ENCODE data around the gene NTN4.
A peak's percentile ranks its signal among the peaks of the same experiment; 100 is the strongest.
"Not testable (repeated sequence)": the region's sequence is repeated elsewhere in the genome, so short reads cannot be mapped to it uniquely, and the experiment has no call there.

The NTN4 gene

DNA sequence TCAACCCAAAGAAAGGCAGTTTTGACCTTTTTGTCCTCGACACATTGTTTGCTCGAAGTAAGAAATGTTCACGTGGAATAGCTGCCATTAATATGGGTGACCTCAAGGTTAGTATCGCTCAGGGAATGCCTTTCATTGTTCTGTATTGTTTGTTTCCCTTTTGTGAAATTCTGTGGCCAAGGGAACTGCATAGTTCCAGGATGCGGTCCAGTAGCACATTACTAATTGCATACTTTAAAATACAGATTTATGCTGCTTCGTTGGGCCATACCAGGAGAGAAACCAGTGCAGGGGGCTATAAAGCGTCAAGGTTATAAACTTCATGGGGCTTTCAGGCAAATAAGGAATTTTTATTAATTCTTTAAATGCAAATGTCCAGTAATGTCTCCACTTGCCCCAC is 166.0 kb downstream of the NTN4 start:
- no peak for DNase-seq (ENCODE audit: low read depth, low spot score)

DNA sequence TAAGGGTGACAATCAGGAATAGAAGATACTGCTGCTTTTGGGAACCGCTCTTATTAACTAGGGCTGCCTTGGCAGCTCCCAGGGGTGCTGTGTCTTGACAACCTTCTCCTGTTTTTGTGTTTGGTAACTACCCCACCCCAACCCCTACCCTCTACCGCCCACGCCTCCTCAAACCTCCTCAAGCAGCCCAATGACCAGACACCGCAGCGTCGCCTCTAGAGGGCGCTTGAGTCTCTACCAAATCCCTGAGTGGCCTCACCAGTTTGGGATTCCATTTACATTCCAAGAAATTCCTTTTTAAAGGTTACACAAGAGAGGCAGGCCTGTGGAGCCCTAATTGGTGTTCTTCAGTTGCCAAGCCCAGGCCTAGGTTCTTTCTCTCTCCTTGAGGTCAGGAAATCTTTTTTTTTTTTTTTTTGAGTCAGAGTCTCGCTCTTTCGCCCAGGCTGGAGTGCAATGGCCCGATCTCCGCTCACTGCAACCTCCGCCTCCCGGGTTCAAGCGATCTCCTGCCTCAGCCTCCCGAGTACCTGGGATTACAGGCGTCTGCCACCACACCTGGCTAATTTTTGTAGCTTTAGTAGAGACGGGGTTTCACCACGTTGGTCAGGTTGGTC is 166.9 kb downstream of the NTN4 start:
- DNase-seq (ENCODE audit: low read depth, low spot score): peak; percentile 98

DNA sequence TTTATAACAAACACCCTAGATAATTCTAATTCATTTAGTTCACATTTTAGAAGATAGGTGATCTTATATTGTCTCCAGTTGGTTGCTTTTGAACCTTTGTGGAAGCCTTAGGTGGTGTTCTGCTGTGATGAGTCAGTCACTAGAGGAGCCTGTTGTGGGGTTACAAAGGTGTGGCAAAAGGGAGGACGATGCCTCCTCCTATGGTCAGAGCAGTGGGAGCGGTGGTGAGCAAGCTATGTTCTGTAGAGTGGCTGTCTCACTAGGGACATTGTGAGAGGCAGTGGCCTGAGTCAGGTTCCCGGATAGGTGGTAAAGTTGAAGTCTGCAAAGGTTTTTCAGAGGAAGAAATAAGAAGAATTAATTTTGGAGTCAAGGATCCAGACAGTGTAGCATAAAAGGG is 167.7 kb downstream of the NTN4 start:
- DNase-seq (ENCODE audit: low read depth, low spot score): no peak

DNA sequence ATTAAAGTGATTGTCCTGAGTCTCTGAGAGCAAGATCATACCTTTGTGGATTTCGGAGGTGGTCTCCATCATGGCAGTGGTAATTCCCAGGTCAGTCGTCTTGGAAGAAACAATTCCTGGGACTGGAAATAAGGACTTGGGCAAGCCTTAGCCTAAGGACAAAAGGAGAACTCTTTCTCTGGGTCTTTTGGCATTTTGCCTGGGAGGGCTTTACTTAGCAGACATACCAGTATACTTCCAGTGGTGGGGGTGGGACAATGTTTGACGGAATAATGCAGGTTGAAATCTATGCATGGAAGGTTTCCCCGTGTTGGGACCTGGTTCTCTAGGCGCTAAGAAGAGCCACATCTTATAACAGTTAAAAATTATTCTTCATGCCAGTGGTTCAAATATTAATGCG is 168.8 kb downstream of the NTN4 start:
- DNase-seq (ENCODE audit: low read depth, low spot score): no peak

DNA sequence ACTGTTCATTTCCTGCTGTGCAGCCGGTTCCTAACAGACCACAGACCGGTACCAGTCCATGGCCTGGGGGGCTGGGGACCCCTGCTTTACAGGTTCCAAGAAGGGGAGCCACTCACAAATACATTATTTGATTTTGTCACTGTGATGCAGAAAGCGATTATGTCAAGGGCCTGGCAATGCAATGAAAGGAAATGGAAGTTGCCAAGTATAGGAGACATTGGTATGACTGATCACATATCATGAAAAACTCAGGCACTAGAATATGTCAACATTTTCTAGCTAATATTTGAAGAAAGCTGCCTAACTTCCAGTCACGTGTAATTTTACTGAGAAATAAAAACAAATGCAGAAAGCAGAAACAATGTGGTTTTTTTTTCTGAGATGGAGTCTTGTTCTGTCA is 170.4 kb downstream of the NTN4 start:
- no peak for DNase-seq (ENCODE audit: low read depth, low spot score)

DNA sequence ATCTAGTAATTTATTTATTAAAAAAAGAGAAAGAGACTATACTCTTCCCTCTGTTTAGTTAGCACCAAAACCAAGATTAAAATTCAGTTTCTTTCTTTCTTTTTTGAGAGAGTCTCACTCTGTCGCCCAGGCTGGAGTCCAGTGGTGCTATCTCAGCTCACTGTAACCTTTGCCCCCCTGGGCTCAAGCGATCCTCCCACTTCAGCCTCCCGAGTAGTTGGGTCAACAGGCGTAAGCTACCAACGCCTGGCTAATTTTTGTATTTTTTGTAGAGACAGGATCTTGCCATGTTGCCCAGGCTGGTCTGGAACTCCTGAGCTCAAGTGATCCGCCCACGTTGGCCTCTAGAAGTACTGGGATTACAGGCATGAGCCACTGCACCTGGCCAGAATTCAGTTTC is 174.1 kb downstream of the NTN4 start:
- not testable (repeated sequence) for DNase-seq (ENCODE audit: low read depth, low spot score)

DNA sequence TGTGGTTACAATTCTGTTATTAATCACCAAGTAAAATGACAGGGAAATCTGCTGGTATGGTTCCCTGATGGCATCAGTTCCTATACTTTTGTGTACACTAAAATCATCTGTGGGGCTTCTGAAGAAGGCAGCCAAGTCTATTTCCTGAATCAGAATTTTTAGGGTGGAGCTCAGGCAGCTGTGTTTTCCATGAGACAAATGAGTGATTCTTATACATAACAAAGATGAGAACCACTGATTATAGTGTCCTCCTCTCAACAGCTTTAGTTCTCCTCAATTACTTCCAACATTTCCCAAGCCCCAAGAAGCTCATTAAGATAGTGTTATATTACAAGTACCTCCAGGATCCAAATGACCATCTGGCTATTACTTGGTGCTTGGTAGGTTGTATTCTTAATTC is 174.8 kb downstream of the NTN4 start:
- DNase-seq (ENCODE audit: low read depth, low spot score): no peak

DNA sequence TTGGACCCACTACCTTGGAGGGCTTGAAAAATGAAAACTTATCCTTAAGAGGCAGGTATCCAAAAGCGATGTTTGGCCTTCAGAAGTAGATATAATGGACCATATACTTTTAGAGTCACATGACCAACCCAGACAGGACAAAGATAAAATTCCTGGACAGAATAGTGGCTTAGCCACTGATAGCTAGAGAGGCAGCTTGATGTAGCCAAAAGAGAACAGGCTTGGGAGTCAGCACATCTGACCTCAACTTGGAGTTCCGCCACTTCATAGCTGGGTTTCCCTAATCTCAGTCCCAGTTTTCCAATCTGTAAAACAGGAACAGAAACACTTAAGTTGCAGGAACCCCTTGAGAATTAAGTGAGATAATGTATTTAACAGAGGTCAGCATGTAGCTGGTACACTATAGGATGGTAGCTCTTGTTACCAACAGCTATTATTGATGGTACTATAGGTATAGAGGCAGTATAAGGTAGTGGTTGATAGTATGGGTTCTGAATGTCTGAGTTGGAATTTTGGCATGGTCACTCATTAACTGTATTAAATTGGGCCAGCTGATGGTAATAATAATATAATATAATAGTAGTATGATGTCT is 176.1 kb downstream of the NTN4 start:
- DNase-seq (ENCODE audit: low read depth, low spot score): no peak

DNA sequence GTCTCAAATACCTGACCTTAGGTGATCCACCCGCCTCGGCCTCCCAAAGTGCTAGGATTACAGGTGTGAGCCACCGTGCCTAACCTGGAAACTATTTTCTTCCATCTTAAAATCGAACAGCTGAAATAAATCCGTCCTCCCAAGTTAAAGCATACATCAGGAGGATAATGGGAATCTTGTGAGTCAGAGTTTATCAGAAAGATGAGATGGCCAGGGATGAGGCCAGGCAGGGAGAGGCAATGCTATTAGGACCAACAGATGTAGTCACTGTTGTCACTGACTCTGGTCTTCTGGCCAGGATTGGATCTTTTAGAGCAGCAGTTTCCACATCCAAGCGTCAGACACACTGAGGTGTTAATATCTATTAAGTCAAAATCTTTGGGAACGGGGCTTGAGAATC is 177.5 kb downstream of the NTN4 start:
- DNase-seq (ENCODE audit: low read depth, low spot score): no peak

DNA sequence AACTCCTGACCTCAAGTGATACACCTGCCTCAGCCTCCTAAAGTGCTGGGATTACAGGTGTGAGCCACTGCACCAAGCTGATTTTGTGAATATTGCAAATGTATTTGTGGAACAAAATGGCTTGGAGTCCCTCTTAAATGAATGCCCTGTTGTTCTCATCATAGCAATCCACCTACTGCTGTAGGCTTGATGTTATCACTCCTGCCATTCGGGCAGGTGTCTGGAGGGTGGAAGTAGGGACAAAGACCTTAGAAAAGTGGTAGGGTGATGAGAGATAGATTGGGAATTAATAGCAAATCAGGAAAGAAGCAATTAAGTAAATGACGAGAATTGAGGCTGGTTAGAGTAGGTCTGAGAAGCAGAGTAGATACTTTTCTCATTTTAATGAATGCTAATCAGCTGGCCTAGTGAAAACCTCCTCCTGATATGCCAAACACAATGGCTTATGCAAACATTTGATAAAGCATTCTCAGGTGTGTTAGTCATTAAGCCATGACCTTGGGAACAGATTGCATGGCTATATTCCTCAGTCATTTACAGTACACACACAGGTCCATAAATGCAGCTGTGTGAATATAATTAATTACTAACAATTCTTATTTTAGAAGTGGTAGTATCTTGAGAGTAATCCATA is 178.8 kb downstream of the NTN4 start:
- no peak for DNase-seq (ENCODE audit: low read depth, low spot score)

DNA sequence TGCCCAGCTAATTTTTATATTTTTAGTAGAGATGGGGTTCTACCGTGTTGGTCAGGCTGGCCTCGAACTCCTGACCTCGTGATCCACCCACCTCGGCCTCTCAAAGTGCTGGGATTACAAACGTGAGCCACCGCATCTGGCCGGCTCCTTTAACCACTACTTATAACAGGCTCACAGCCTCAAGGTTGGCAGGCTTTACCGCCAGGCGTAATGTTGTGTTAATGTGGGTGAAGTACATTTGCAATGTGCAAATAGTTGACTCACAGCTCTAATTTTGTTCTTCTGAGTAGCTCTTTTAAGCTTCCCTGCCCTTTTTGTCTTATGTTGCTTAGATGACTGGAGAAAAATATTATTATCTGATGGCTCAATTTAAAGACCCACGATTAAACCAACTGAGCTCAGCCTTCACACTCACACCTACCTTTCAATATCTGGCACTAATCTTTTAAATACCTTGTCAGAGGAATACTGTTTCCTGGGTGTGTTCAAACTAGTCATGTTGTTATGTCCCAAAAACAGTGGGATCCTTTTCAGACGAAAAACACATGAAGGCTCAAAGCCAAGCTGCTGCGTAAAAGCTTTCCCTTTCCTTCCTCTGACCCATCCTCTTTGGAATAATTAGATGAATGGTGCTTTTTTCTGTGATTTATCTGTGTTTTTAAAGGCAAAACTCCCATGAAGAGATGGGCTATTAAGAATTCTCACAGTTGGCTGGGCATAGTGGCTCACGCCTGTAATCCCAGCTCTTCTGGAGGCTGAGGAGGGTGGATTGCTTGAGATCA is 182.1 kb downstream of the NTN4 start:
- DNase-seq (ENCODE audit: low read depth, low spot score): peak; percentile 22
